ENCODE measurements around the gene CACNB4. TPM values are rescaled to one million over a fixed set of nuclear protein-coding genes. Genes with fewer than 3 reads are reported as not detected.

CACNB4 gene
- total RNA-seq, 1 donor = 4.8 TPM

- no peak for DNase-seq (ENCODE audit: low read depth)
- H3K4me3 ChIP-seq (ENCODE audit: low read depth, low read length) = no peak overlapping the region
- no peak for TF ChIP-seq CTCF (IDR thresholded peaks at IDR 0.05; ENCODE audit: insufficient read depth, low read length)
These were observed 245.6 kb downstream of the CACNB4 start for GRCh38 chr2:151853070-151853758.

GRCh38 chr2:151852260-151853069, 246.4 kb downstream of the CACNB4 start:
- DNase-seq (ENCODE audit: low read depth) = peak; percentile 15
- no peak overlapping the region for H3K4me3 ChIP-seq (ENCODE audit: low read depth, low read length)
- TF ChIP-seq CTCF (IDR thresholded peaks at IDR 0.05; ENCODE audit: insufficient read depth, low read length) = no peak

- no peak for TF ChIP-seq CTCF (IDR thresholded peaks at IDR 0.05; ENCODE audit: insufficient read depth, low read length)
- DNase-seq (ENCODE audit: low read depth) = peak; percentile 8
- H3K4me3 ChIP-seq (ENCODE audit: low read depth, low read length) = no peak overlapping the region
These were observed 247.1 kb downstream of the CACNB4 start for GRCh38 chr2:151851761-151852160.

GRCh38 chr2:151849413-151850010, 249.3 kb downstream of the CACNB4 start:
- TF ChIP-seq CTCF (IDR thresholded peaks at IDR 0.05; ENCODE audit: insufficient read depth, low read length) = no peak
- DNase-seq (ENCODE audit: low read depth) = no peak
- no peak overlapping the region for H3K4me3 ChIP-seq (ENCODE audit: low read depth, low read length)

GRCh38 chr2:151845884-151846283, 253.0 kb downstream of the CACNB4 start:
- no peak for DNase-seq (ENCODE audit: low read depth)
- H3K4me3 ChIP-seq (ENCODE audit: low read depth, low read length) = no peak overlapping the region
- TF ChIP-seq CTCF (IDR thresholded peaks at IDR 0.05; ENCODE audit: insufficient read depth, low read length) = no peak

GRCh38 chr2:151845481-151845880, 253.4 kb downstream of the CACNB4 start:
- no peak overlapping the region for H3K4me3 ChIP-seq (ENCODE audit: low read depth, low read length)
- DNase-seq (ENCODE audit: low read depth) = no peak
- no peak for TF ChIP-seq CTCF (IDR thresholded peaks at IDR 0.05; ENCODE audit: insufficient read depth, low read length)

Measured in fibroblast of the aortic adventitia (primary cell).